Measurements from ENCODE around the gene GRID1. TPM values are rescaled to one million over a fixed set of nuclear protein-coding genes. Genes with fewer than 3 reads are reported as not detected.

Gene GRID1
- total RNA-seq, 1 donor from 2014 or later = 1.4 TPM

DNA sequence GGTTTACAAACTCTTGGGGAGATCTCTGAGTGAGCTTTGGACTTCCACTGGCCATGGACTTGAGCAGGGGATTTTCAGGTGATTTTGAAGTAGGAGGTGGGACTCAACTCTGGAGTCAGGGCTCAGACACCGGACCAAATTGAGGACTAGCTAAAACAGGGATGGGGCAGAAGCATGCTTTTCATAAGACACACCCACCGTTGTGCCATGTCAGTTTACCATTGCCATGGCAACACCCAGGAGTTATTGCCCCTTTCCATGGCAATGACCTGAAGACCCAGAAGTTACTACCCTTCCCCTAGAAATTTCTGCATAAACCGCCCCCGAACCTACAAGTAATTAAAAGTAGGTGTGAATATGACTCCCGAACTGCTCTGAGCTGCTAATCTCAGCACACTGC is 320.7 kb downstream of the GRID1 start:
- Histone ChIP-seq H3K27ac (no peak overlapping the region), H3K27me3 (no peaks in the 10 kb centered on the region), H3K9me3 (no peaks in the 10 kb centered on the region), H3K4me3 (no peak overlapping the region), H3K4me1 (no peaks in the 10 kb centered on the region), H3K36me3 (no peaks in the 10 kb centered on the region)
- intact Hi-C loops (cut with DNase I) = no loop called here
- no peak for DNase-seq (ENCODE audit: low spot score in 2 of 2)
- TF ChIP-seq, protein P1, sequence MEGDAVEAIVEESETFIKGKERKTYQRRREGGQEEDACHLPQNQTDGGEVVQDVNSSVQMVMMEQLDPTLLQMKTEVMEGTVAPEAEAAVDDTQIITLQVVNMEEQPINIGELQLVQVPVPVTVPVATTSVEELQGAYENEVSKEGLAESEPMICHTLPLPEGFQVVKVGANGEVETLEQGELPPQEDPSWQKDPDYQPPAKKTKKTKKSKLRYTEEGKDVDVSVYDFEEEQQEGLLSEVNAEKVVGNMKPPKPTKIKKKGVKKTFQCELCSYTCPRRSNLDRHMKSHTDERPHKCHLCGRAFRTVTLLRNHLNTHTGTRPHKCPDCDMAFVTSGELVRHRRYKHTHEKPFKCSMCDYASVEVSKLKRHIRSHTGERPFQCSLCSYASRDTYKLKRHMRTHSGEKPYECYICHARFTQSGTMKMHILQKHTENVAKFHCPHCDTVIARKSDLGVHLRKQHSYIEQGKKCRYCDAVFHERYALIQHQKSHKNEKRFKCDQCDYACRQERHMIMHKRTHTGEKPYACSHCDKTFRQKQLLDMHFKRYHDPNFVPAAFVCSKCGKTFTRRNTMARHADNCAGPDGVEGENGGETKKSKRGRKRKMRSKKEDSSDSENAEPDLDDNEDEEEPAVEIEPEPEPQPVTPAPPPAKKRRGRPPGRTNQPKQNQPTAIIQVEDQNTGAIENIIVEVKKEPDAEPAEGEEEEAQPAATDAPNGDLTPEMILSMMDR (IDR thresholded peaks at IDR 0.05) = no peak

DNA sequence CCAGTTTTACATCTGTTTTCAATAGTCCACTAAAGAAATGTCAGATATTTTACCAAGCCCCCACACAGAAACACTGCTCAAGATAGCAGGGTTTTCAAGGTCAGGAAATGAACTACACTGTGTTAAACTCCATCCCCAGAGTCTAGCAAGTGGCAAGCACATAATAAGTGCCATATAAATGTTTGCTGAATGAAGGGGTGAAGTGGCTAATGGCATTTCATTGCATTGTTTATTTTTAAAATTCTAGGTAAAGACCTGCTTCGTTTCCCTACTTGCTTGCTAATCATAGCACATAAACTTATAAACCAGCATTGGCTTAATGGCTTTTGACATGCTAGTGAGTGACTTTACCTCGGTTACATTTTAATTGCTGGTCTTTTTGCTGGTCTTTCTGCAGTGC is 322.6 kb downstream of the GRID1 start:
- TF ChIP-seq, protein P1 (IDR thresholded peaks at IDR 0.05) = no peak
- no peaks in the 10 kb centered on the region for H3K4me1 ChIP-seq
- no peak overlapping the region for H3K4me3 ChIP-seq
- no peaks in the 10 kb centered on the region for H3K36me3 ChIP-seq
- H3K27ac ChIP-seq = no peak overlapping the region
- intact Hi-C loops (cut with DNase I) = no loop called here
- H3K27me3 ChIP-seq = no peaks in the 10 kb centered on the region
- H3K9me3 ChIP-seq = no peaks in the 10 kb centered on the region
- no peak for DNase-seq (ENCODE audit: low spot score in 2 of 2)

DNA sequence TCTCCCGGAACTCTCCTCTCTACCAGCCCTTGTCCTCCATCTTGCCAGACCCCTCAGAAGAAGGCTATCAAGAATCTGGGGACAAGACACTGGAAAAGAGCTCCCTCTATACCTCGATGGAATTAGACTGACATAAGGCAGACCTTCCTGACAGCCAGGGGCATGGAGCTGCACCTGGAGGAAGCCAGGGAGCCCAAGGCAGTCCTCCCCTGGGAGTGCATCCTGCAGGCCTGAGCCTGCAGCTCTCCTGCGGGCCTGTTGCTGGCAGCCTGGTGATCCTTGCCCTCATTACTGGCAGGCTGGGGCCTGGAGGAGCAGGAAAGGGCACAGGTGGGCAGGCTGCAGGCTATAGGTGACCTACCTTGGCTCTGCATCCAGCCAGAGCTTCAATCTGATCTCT is 323.4 kb downstream of the GRID1 start:
- no peak for DNase-seq (ENCODE audit: low spot score in 2 of 2)
- no peaks in the 10 kb centered on the region for H3K4me1 ChIP-seq
- no peaks in the 10 kb centered on the region for H3K27me3 ChIP-seq
- H3K9me3 ChIP-seq = no peaks in the 10 kb centered on the region
- no peak overlapping the region for H3K27ac ChIP-seq
- H3K36me3 ChIP-seq = no peaks in the 10 kb centered on the region
- no peak overlapping the region for H3K4me3 ChIP-seq
- TF ChIP-seq, protein P1 (IDR thresholded peaks at IDR 0.05) = no peak
- intact Hi-C loops (cut with DNase I) = no loop called here

DNA sequence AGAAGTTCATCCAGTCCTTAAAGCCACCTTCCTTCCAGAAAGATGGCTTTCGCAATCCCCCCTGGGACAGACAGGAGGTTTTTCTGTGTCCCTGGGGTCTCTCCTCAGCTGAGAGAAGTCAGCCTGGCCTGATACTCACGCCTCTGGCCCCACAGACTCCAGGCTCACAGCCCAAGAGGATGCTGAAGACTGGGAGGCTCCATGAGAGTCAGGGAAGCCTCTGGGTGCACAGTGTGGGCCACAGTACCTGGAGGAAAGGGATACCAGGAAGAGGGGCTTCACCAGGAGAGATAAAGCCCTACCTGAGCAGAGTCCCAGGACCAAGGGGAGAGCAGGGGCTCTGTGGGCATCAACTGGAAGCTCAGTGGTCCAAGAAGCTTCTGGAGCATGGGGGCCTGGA is 324.4 kb downstream of the GRID1 start:
- no peak overlapping the region for H3K4me3 ChIP-seq
- TF ChIP-seq, protein P1 (IDR thresholded peaks at IDR 0.05) = no peak
- intact Hi-C loops (cut with DNase I) = no loop called here

DNA sequence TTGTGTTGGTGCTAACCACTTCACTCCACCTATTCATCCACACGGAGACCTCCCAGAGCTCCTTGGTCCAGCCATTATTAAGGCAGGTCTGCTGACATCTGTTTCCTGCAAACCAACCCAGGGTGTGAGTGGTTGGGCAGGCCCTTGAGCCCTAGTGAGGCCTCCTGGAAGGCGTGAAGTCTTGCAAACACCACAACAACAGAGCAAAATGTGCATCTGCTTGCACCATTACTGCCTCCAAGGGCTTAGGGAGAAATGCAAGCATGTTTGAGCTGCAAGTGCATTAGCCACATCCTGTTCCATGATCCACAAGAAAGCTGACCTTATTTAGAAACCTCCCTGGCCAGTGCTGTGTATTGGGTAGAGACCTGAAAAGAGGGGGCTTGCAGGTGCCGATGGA is 325.5 kb downstream of the GRID1 start:
- DNase-seq (ENCODE audit: low spot score in 2 of 2) = no peak
- TF ChIP-seq, protein P1 (IDR thresholded peaks at IDR 0.05) = no peak
- no peaks in the 10 kb centered on the region for H3K4me1 ChIP-seq
- H3K4me3 ChIP-seq = no peak overlapping the region
- no peaks in the 10 kb centered on the region for H3K36me3 ChIP-seq
- H3K9me3 ChIP-seq = no peaks in the 10 kb centered on the region
- intact Hi-C loops (cut with DNase I) = no loop called here
- no peaks in the 10 kb centered on the region for H3K27me3 ChIP-seq
- H3K27ac ChIP-seq = no peak overlapping the region

More for the DNA sequence above, 324.4 kb downstream of the GRID1 start:
- Histone ChIP-seq H3K36me3 (no peaks in the 10 kb centered on the region), H3K27ac (no peak overlapping the region), H3K4me1 (no peaks in the 10 kb centered on the region), H3K9me3 (no peaks in the 10 kb centered on the region), H3K27me3 (no peaks in the 10 kb centered on the region)
- DNase-seq (ENCODE audit: low spot score in 2 of 2) = no peak

DNA sequence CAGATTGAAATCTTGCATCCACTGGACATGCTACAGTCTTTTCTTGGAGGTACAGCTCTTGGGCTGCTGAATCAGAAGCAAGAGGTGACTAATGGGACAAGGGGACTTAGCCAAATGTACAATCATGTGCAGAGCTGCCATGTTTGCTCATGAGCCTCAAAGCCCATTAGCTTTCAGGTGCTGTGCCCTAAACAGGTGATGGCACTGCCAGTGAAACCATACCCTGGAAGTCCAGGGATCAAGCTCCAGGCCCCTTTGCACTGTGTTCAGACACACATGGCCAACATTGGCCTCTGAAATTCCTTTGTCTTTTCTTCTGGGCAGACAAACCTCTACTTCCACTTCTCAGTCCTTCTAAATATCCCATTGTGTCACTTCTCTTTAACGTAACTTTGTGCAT is 328.2 kb downstream of the GRID1 start:
- no peak overlapping the region for H3K4me3 ChIP-seq
- TF ChIP-seq, protein P1 (IDR thresholded peaks at IDR 0.05) = no peak
- no peaks in the 10 kb centered on the region for H3K27me3 ChIP-seq
- no peaks in the 10 kb centered on the region for H3K4me1 ChIP-seq
- no peaks in the 10 kb centered on the region for H3K36me3 ChIP-seq
- DNase-seq (ENCODE audit: low spot score in 2 of 2) = no peak
- H3K9me3 ChIP-seq = no peaks in the 10 kb centered on the region
- no peak overlapping the region for H3K27ac ChIP-seq
- intact Hi-C loops (cut with DNase I) = no loop called here
